Measurements from ENCODE around the gene DCTN3. TPM values are rescaled to one million over a fixed set of nuclear protein-coding genes. Genes with fewer than 3 reads are reported as not detected.

Gene DCTN3
- total RNA-seq, 3 donors from 2014 or later, result 84.0 to 114 (median 113) TPM

- Histone ChIP-seq H3K4me1 (peaks cover 0 to 4% of the 10 kb centered on the region in 2 donors), H3K36me3 (no peaks in the 10 kb centered on the region), H3K27ac (peak within 1 kb of the TSS; percentile 90 to 91), H3K9me3 (no peaks in the 10 kb centered on the region), H3K27me3 (no peaks in the 10 kb centered on the region), H3K4me3 (peak within 1 kb of the TSS; percentile 66 to 97 (median 82))
- intact Hi-C loops (cut with DNase I; ENCODE audit: low total_unique reads), result no loop called here
- TF ChIP-seq POLR2AphosphoS5 (IDR thresholded peaks at IDR 0.05) (peak; percentile 72 to 92 (median 73)), POLR2A (IDR thresholded peaks at IDR 0.05) (peak; percentile 12), CTCF (IDR thresholded peaks at IDR 0.05) (peak in 2 of 3 donors; percentile 5 to 10)
- peak; percentile 84 to 91 for DNase-seq (ENCODE audit: low spot score in 2 of 2)
These were observed 17.3 kb upstream of the DCTN3 start, which contains the start of gene SIGMAR1 for GRCh38 chr9:34637356-34638137. Gene SIGMAR1, minus strand, starts transcription at chr9:34637787. Its CDS starts 90 bp downstream, at chr9:34637697.

- no peaks in the 10 kb centered on the region for H3K36me3 ChIP-seq
- H3K4me3 ChIP-seq, result peak overlapping the region; percentile 66 to 97 (median 82)
- no peak for DNase-seq (ENCODE audit: low spot score in 2 of 2)
- no peaks in the 10 kb centered on the region for H3K9me3 ChIP-seq
- H3K4me1 ChIP-seq, result peaks cover 0 to 4% of the 10 kb centered on the region in 2 donors
- no peaks in the 10 kb centered on the region for H3K27me3 ChIP-seq
- peak overlapping the region; percentile 90 to 91 for H3K27ac ChIP-seq
- intact Hi-C loops (cut with DNase I; ENCODE audit: low total_unique reads), result no loop called here
- TF ChIP-seq POLR2A (IDR thresholded peaks at IDR 0.05) (no peak), CTCF (IDR thresholded peaks at IDR 0.05) (no peak), POLR2AphosphoS5 (IDR thresholded peaks at IDR 0.05) (no peak)
These were observed 16.6 kb upstream of the DCTN3 start for GRCh38 chr9:34636791-34637355.

- Histone ChIP-seq H3K27me3 (no peaks in the 10 kb centered on the region), H3K4me1 (peaks cover 0 to 4% of the 10 kb centered on the region in 2 donors), H3K27ac (no peak overlapping the region), H3K9me3 (no peaks in the 10 kb centered on the region), H3K4me3 (no peak overlapping the region), H3K36me3 (no peaks in the 10 kb centered on the region)
- intact Hi-C loops (cut with DNase I; ENCODE audit: low total_unique reads), result no loop called here
- TF ChIP-seq CTCF (IDR thresholded peaks at IDR 0.05) (no peak), POLR2AphosphoS5 (IDR thresholded peaks at IDR 0.05) (no peak), POLR2A (IDR thresholded peaks at IDR 0.05) (no peak)
- DNase-seq (ENCODE audit: low spot score in 2 of 2), result no peak
These were observed 15.3 kb upstream of the DCTN3 start for GRCh38 chr9:34635556-34635955.

- Histone ChIP-seq H3K27me3 (no peaks in the 10 kb centered on the region), H3K4me3 (no peak overlapping the region), H3K36me3 (no peaks in the 10 kb centered on the region), H3K27ac (no peak overlapping the region), H3K4me1 (peaks cover 0 to 4% of the 10 kb centered on the region in 2 donors), H3K9me3 (no peaks in the 10 kb centered on the region)
- no peak for DNase-seq (ENCODE audit: low spot score in 2 of 2)
- intact Hi-C loops (cut with DNase I; ENCODE audit: low total_unique reads), result loop anchor here (1.0 kb wide), 1 partner anchor 8 kb away; no protein-coding TSS in a partner anchor
- TF ChIP-seq CTCF (IDR thresholded peaks at IDR 0.05), result no peak
- no peak for TF ChIP-seq POLR2A (IDR thresholded peaks at IDR 0.05)
- no peak for TF ChIP-seq POLR2AphosphoS5 (IDR thresholded peaks at IDR 0.05)
These were observed 14.4 kb upstream of the DCTN3 start for GRCh38 chr9:34634551-34635248.
